ENCODE measurements around the gene SPATA24.
"Not testable (repeated sequence)": the region's sequence is repeated elsewhere in the genome, so short reads cannot be mapped to it uniquely, and the experiment has no call there.

Gene SPATA24

DNA sequence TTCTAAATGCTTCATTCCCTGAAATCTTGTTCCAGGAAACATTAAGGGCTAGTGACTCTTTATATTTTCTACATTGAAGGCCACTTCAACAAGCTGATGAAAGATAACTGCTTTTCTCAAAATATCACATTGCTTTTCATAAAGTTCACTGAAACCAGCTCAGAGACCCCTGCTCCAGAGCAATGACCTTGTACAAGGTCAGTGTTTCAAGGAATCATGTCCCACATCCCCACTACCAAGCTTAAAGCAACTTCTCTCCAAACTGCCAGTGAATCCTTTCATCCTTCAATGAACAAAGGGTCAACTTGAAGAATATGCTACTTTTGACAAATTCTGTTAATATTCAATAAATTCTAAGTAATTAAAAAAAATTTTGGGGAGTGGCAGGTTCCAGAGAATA is 12.0 kb upstream of the SPATA24 start:
- DNase-seq, result no peak

DNA sequence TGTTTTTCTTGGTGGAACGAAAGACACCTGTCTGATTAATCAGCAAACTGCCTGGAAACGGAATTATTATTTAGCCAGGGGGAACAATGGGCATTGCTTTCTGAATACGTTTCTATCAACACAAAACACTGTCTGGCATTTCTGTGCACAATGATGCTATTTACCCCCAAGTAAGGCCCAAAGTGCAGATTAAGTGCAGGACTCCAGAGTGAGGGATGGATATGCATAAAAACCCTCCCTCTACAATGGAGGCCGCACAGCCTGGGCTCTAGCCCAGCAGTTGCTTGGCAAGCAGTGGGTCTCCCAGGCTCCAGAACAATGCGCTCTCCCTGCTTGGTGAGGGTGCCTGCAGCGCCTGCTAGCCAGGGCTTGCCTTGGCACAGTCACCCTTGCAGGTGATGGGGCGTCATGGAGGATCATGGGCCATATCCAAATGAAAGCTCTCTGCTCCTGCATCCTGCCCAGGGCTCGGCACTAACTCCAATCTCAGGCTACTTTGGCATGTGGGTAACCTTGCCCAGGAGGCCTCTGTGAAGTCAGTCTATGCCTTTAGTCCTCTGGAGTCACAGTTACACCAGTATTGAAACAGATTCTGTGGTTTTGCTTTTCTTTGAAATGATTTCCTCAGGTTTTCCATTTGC is 11.5 kb upstream of the SPATA24 start:
- peak; percentile 84 for DNase-seq

DNA sequence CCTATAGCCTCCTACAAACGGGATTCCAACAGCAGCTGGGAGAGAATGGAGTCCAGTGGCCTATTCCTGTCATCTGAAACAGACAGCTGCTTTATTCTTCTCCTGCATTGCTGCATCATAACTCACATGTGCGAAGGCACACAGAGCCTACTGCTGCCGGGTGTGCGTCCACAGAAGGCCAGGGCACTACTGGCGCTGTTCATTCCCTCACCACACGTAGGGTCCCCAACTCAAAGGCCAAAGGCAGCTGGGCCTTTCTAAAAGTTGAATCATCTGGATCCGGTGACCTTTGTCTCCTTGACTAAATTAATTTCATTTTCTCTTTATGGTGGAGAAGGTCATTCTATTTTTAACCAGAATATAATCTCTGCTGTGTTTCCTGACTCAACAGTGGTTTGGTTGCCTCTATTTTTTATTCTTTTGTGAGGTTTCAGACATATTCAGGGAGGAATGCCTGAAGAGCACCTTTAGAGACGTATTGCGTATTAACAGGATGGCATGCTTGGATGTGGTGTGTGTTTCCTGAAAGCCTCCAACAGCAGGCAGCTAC is 10.8 kb upstream of the SPATA24 start:
- no peak for DNase-seq

DNA sequence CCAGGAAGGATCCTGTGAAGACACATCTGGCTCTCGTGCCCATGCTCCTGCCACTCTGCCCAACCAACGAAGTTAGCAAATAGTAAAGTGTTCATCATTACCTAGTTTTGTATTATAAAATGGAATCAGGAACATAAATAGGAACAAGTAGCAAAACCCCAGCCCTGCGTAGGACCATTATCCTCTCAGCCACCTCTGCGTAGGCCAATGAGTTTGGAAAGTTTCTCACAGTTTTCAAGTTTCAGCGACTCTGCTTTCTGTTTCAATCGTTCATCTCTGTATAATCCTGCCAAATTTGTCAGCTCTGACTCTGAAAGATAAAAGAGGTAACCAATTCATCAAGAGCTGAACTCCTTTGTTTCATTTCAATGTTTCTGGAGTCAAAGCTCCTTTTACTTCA is 10.1 kb upstream of the SPATA24 start:
- DNase-seq, result peak; percentile 59

DNA sequence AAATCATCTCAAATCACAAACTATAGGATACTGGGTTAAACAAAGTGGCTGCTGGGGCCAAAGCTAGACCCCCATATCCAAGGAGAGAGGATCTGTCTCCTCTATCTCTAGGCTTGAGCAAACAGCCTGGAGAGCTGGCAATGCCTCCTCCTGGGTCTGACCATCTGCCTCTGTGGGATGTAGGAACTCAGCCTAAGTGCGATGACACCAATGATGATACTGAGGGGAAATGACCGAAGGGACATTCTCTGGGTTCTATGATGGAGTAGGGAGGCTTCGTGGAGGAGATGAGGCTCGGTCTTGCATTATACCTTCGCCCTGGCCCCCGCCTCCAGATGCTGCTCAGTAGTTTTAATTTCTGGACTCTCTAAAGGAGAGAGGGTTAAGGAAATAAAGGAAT is 9.3 kb upstream of the SPATA24 start:
- DNase-seq, result no peak

DNA sequence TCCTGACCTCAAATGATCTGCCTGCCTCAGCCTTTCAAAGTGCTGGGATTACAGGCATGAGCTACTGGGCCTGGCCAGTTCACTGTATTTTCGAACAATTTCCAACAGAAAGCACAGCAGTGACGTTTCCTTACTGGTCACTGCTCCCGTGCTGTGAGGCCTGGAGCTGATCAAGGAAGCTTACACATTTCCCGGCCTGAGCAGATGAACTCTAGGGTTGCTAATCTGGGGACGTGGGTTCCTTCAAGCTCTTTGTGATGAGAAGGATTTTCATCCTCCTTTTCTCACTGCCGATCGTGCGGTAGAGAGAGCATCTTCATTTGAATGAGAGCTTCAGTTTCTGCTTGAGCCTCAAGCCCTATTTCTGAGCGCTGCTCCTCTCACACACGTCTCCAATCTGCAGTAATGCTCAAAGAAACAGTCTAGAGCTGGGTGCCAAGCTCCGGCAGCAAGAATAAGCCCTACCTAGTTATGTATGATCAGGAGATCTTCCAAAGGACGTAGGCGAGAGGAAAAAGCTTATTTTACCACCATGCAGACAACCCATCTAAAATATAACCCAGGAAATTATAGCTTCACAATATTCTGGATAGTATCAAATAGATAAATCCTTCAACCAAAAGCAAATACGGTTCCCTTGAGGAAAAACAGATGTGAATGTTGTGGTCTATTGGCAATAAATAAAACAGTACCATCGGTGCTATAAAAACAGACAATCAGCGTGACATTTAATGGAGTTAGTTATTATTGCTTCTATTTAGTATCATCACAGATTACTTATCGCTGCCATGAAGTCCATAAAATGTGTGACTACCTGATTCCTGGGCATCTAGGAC is 7.3 kb upstream of the SPATA24 start:
- no peak for DNase-seq

DNA sequence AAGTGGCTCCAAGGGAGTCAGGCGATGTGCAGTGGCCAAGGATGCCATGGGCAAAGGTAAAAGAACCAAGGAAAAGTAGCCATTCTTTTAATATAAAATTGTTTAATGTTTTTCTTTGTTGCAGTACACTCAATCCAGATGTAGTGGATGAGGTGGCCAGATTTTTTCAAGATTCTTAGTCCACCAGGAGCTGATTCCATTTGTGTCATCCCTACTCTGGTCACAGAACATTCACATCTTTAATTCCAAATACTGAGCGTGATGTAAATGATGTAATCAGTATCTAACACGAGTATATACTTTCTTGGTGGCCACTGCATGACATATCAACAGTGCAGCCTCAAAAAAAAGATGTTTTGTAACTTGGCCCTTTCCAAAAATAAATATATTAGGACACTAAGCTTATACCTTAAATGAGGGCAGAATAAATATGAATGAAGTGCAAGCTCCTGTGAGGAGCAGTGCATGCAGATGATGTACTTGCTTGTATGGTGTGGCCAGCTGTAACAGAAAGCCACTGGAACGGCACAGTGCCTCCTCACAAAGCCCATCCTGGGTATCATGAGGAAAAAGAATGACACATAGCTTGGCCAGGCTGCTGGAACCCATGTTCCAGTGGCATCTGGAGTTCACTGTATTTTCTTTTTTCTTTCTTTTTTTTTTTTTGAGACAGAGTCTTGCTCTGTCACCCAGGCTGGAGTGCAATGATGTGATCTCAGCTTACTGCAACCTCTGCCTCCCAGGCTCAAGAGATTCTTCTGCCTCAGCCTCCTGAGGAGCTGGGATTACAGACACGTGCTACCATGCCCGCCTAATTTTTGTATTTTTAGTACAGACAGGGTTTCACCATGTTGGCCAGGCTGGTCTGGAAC is 6.5 kb upstream of the SPATA24 start:
- no peak for DNase-seq

DNA sequence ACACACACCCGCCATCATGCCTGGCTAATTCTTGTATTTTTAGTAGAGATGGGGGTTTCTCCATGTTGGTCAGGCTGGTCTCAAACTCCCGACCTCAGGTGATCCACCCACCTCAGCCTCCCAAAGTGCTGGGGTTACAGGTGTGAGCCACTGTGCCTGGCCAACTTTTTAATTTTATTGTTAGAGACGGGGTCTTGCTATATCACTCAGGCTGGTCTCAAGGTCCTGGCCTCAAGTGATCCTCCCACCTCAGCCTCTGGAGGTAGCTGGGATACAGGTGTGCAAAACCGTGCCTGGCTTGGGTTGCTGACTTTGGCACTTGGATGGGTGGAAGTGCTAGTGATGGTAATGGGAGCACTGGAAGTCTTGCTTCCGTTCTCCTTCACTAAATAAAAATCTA is 5.2 kb upstream of the SPATA24 start:
- not testable (repeated sequence) for DNase-seq

DNA sequence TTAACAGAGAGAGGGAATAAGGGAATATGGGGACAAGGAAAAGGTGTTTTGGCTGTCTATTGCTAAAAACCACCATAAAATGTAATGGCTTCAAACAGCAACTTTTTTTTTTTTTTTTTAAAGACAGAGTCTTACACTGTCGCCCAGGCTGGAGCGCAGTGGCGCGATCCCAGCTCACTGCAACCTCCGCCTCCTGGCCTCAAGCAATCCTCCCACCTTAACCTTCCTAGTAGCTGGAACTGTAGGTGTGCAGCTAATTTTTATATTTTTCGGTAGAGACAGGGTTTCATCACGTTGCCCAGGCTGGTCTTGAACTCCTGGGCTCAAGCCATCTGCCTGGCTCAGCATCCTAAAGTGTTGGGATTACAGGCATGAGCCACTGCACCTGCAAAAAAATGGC is 4.3 kb upstream of the SPATA24 start:
- DNase-seq, result no peak

DNA sequence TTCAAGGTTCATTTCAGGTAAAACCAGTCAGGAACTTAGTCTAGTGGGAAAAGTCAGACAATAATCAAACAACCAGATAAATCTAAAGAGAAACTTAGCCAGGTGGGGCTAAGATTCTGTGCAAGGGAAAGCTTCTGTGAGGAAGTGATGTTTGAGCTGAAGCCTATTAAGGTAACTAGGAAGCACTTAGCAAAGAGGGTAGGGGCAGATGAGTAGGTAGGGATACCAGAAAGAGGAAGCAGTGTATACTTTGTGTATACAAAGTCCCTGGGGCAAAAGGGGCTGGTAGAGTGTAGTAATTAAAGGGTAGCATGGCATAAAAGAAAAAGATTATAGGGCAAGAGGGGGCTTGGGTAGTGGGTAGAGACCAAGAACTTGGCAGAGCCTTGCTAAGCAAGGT is 3.6 kb upstream of the SPATA24 start:
- DNase-seq, result no peak

DNA sequence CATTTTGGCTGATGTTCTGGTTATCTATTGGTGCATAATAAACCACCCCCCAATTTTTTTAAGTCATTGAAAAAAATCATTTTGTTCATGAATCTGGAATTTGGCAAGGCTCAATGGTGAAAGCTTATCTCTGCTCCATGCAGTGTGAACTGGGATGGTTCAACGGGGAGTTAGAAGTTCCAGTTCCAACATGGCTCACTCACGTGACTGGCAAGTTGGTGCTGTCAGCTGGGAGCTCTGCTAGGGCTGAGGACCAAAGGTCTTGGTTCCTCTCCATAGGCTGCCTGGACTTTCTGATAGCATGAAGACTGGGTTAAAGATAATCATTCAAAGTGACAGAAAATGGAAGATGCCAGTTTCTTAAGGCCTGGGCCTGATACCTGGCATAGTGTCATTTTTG is 3.1 kb upstream of the SPATA24 start:
- no peak for DNase-seq

DNA sequence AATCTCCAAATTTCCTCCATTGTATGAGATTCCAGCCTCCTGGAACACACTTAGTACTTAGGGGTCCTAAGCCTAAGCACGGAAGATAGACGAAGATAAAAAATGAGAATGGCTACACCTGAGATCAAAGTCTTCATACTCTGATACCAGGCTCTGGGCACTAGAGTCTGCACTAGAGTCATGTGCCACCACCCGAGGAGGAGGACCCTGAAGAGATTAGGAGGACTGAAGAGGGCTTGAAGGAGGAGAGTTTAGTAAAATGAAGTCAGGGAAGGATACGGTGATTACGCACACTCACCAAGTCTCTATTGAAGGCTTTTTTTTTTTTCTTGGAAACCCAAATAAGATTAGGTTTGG is 573 bp upstream of the SPATA24 start:
- no peak for DNase-seq

DNA sequence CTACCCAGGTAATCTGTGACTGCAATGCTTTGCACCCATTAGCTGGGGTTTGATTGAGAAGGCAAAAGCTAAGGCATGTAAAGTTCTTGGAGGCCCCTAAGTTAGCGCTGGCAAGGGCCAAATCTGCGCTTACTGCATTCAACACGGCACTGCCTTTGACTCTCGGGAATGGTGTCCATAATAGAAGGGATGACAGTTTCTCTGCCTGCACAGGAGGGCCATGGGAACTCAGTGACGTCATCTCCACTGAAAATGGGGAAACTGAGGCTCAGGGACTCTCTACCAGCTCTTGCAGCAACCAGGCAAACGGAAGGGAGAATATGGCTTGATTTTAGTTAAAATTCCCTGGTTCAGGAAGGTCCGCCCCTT is 487 bp downstream of the SPATA24 start:
- no peak for DNase-seq

DNA sequence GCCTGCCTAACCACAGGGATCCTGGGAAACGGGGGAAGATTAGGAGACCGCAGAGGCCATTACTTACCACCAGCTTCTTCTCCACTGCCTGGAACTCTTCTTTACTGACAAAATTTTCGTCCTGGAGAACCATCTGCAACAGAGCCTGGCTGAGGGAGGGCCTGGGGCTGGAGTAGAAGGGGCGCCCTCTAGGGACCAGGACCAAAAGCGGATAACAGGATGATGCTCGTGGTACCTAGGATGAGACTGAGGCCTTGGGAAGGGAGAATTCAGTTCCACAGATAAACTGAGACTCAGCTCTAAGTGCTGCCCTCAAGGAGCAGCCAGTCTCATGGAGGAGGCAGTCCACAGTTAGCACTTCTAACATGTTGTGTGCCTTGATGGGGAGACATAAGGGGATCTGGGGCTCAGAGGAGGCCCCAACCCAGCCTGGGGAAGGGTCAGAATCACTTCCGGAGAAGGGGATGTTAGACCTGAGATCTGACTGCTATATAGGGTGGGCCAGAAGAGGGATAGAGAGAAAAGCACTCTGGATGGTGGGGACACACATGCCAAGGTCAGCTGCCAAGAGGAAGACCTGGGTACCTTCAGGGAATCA is 1.2 kb downstream of the SPATA24 start:
- no peak for DNase-seq

DNA sequence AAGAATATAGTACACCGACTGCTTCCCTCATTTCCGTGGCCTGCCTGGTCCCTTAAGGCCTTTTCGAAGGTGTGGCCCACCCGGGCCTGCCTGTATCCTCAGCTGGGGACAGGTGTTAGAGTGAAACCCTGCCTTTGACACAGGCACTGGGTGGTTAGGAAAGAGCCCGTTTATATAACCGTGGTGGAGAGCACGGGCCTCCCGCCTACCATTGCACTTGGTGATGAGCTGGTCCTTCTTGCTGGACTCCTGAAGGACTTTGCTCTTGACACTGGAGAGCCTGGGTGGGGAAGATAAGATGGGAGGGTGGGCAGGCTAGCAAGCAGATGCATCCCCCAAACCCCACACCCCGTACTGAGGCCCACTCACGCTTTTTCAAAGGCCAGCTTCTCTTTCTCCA is 2.3 kb downstream of the SPATA24 start:
- DNase-seq, result no peak

DNA sequence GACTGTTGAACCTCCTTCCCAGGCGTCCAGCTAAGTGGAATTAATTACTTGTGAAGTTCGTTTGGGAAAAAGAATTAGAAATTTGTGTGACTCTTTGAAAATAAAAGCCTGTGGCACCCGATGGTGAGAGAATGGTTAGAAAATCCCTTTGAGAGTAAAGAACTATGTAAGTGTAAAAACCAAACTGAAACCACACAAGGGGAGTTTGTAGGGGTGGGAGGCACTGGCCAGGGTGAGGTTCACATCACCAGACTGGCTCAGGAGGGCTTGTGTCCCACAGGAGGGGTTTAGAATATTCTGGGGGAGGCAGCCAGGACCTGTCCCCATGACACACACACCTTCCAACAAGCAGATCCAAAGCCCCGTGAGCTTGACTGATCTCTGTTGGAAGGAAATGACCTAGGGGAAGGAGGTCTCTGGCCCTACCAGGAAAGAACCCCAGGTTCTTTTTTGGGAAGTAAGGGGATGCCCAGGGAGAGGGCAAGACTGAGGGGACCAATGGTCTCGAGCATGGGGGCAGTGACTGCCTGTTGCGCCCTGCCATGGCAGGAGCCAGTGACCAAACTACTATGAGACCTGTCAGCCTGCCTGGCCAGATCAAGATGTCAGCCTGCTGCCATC is 4.3 kb downstream of the SPATA24 start:
- peak; percentile 46 for DNase-seq

DNA sequence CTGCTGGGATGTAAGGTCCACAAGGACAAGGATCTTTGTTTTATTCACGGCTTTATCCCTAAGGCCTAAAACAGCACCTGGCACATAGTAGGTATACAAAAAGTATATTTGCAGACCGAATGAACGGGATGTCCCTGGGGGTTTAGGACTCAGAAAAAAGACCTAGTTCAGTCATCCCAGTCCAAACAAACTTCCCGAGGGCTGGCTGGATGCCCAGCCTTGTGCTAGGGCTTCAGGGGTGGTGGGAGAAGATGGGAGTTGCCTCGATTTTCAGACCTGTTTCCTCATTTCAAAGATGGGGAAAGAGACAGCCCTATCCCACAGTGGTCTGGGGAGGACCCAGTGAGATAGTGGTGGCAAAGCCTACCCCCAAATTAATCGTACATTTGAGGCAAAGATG is 6.0 kb downstream of the SPATA24 start:
- no peak for DNase-seq

DNA sequence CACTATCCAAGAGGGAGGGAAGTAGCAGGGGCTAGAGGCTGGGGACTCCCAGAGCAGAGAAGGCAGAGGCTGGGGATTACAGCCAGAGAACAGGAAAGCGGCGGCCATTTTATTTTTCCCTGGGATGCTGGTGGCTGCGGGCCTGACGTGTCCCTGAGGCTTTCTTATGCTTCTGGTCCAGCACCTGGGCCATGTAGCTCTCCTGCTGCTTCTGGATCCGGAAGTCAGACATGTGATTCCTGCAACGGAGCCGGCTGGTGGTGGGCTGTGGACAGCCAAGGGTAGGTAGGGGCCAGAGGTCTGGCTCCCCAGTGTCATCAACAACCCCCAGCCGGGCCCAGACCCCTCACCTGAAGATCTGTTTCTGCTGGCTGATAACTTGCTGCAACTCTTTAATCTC is 7.2 kb downstream of the SPATA24 start:
- DNase-seq, result no peak

DNA sequence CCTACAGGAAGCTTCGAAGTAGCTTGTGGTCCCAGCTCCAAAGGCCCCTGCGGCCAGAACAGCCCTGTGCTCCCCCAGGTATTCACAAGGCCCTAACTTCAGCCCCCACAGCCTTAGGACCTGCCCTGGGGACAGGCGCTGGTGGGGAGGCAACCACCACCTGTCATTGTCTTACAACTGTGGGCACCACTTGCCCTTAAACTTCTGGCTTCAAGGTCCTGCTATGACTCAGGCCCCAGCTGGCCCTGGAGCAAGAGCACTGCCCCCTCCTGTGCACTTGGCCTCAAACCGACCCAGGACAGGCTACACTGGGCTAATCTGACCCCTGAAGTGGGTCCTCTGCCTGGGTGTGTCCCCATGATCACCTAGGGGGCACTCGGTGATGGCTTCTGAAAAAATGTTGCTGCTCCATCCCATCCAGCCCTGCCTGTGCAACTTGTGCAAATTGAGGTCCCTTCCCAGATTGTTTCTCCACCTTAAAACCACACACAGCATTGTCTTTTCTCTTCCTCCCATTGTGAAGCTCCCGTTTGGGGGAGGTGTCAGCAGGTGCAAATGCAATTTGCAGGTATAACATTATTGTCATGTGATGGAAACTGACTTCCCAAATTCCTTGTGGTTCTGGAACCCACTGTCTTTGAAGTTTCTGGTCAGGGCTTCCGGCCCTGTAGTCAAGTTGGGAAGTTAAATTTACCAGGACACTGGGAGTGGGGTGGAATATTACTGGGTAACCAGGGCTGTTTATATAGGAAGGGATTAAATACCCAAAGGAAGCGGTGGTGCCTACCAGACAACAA is 7.8 kb downstream of the SPATA24 start:
- DNase-seq, result no peak

DNA sequence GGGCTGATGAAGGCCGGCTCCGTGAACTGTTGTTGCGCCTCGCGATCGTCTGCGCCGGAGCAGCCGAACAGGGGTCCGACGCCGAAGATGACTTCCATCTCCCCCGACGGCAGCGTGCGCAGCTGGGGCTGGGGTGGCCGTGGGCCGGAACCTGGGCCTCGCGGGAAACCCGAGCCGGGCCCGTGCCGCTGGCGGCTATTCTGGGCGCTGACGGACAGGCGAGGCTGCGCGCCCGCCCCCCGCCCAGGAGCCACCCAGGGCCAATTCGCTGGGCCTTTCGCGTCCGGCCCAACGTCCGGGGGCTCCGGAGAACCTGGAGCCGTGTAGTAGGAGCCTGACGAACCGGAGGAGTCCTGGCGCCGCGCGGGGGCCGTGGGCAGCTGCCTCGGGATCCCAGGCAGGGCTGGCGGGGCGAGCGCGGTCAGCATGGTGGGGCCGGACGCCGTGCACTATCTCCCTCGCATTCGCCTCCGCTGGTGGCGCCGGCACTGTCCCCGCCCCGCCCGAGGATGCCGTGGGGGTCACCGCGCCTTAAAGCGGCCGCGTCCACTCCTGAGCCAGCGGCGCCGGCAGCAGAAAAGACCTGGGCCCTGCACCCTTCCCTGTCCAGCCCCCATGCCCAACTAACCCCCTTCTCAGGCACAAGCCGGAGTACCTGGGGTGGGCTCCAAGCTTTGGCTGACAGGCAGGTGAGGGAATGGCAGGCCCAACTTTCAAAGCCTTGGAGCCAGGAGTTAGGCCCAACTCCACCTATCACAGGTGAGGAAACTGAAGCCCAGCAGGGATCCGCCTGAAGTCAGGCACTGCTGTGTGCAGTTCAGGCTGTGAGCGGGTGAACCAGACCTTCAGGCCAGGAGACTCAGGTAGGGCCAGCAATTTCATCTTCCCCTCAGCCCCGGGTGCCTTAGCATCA is 9.0 kb downstream of the SPATA24 start, which contains the start of gene PROB1:
Gene PROB1 (minus strand): TSS at position 451 of the 913 bp plus-strand sequence. CDS start 23 bp downstream, at position 428.
- no peak for DNase-seq

Data from activated CD4-positive, alpha-beta T cell treated with anti-CD3 and anti-CD28 coated beads, Interleukin-10, Interleukin-2, amounts not matched to agents 100 ng/mL and 50 ng/mL, durations not matched to agents 16 hours and 8 hours (primary cell).